DOHH2 (cell line): Measurements from ENCODE around the gene MMP15.

Source experiments
- CTCF ChIP-seq: fragments of 200-600 bp; sonication (generic); IDR thresholded peaks from one replicate; pipeline ENCODE4 v1.5.1; 2014; ENCODE audit warnings: antibody characterized with exemption, mild to moderate bottlenecking, low read depth, low read length; ENCODE audit not compliant: poor library complexity, severe bottlenecking
- EZH2phosphoT487 ChIP-seq: fragments of 200-600 bp; sonication (generic); IDR thresholded peaks from 2 replicates; pipeline ENCODE4 v1.6.1; 2017; ENCODE audit warnings: borderline replicate concordance, mild to moderate bottlenecking, antibody characterized with exemption, low read length, moderate library complexity, mixed read lengths

GRCh38 chr16:58025351-58026138, at the start of gene MMP15:
- TF ChIP-seq CTCF (no peak), EZH2phosphoT487 (no peak)
